Cardiac muscle cell (in vitro differentiated cells and primary cell): ENCODE results near the gene NT5C2. TPM values are rescaled to one million over a fixed set of nuclear protein-coding genes. Genes with fewer than 3 reads are reported as not detected.
A peak's percentile ranks its signal among the peaks of the same experiment; 100 is the strongest.
"Not testable (repeated sequence)": the region's sequence is repeated elsewhere in the genome, so short reads cannot be mapped to it uniquely, and the experiment has no call there.

Experiments used
- DNase-seq, 2 donors: peaks; one replicate each; pipeline versions ENCODE4 v3.0.0 to v3.0.0-alpha.2; 2010 to 2017; ENCODE audit warnings: low read depth in 1 of 2, low spot score in 1 of 2
- H3K27ac ChIP-seq: fragments of 200-600 bp; sonication (generic); 2 replicates; pipeline ENCODE4 v1.5.1; 2016
- H3K27me3 ChIP-seq: fragments of 200-600 bp; sonication (generic); 2 replicates; pipeline ENCODE4 v1.6.0; 2016; ENCODE audit warnings: control low read depth
- H3K36me3 ChIP-seq: fragments of 200-600 bp; sonication (generic); 2 replicates; pipeline ENCODE4 v1.5.1; 2016; ENCODE audit warnings: control low read depth
- H3K4me1 ChIP-seq: fragments of 200-600 bp; sonication (generic); 2 replicates; pipeline ENCODE4 v1.8.1; 2017; ENCODE audit warnings: low read depth, mild to moderate bottlenecking, mixed run types
- H3K4me3 ChIP-seq: fragments of 200-600 bp; sonication (generic); 2 replicates; pipeline ENCODE4 v1.5.1; 2016; ENCODE audit warnings: mild to moderate bottlenecking
- H3K9me3 ChIP-seq: fragments of 200-600 bp; sonication (generic); 2 replicates; pipeline ENCODE4 v1.5.1; 2017; ENCODE audit warnings: low read depth, mild to moderate bottlenecking, control low read depth
- polyA plus RNA-seq: library from polyadenylated mRNA; unstranded; fragments of >200 nt; fragmentation: Nextera tagmentation; extraction: Ambion mirVana; gene quantifications from 2 replicates; pipeline ENCODE4 v1.2.1, GENCODE V29; 2016
- total RNA-seq: library from RNA; depleted of rRNA; stranded (reverse); fragments of >200 nt; gene quantifications from 2 replicates; pipeline ENCODE4 v1.2.3, GENCODE V29; 2016
- TF ChIP-seq, protein P1 (sequence below): IDR thresholded peaks from 2 replicates; pipeline ENCODE4 v1.5.1; 2012; ENCODE audit warnings: low read depth, mild to moderate bottlenecking, low read length

The NT5C2 gene
- total and polyA plus RNA-seq, 2 experiments from 2014 or later, result 51.1 to 84.0 TPM

DNA sequence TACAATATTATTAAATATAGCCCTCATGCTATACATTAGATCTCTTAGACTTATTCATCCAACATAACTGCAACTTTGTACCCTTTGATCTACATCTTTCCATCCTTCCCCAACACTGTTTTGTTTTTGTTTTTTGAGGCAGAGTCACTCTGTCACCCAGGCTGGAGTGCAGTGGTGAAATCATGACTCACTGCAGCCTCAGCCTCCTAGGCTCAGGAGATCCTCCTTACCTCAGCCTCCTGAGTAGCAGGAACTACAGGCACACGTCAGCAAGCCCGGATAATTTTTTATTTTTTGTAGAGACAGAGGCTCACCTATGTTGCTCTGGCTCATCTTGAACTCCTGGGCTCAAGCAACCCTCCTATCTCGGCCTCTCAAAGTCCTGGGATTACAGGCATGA is 53.3 kb downstream of the NT5C2 start:
- DNase-seq, result no peak
- no peak overlapping the region for H3K4me3 ChIP-seq
- H3K27me3 ChIP-seq, result no peaks in the 10 kb centered on the region
- no peaks in the 10 kb centered on the region for H3K9me3 ChIP-seq
- TF ChIP-seq, protein P1, sequence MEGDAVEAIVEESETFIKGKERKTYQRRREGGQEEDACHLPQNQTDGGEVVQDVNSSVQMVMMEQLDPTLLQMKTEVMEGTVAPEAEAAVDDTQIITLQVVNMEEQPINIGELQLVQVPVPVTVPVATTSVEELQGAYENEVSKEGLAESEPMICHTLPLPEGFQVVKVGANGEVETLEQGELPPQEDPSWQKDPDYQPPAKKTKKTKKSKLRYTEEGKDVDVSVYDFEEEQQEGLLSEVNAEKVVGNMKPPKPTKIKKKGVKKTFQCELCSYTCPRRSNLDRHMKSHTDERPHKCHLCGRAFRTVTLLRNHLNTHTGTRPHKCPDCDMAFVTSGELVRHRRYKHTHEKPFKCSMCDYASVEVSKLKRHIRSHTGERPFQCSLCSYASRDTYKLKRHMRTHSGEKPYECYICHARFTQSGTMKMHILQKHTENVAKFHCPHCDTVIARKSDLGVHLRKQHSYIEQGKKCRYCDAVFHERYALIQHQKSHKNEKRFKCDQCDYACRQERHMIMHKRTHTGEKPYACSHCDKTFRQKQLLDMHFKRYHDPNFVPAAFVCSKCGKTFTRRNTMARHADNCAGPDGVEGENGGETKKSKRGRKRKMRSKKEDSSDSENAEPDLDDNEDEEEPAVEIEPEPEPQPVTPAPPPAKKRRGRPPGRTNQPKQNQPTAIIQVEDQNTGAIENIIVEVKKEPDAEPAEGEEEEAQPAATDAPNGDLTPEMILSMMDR, result no peak
- peaks cover 5% of the 10 kb centered on the region for H3K4me1 ChIP-seq
- no peaks in the 10 kb centered on the region for H3K36me3 ChIP-seq
- H3K27ac ChIP-seq, result no peak overlapping the region

DNA sequence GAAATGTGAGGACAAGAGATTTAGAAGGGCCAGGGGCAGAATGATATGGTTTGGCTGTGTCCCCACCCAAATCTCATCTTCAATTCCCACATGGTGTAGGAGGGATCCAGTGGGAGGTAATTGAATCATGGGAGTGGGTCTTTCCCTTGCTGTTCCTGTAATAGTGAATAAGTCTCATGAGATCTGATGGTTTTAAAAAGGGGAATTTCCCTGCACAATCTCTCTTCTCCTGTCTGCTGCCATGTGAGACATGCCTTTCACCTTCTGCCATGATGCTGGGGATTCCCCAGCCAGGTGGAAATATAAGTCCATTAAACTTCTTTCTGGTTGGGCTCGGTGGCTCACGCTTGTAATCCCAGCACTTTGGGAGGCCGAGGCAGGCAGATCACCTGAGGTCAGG is 57.9 kb downstream of the NT5C2 start:
- not testable (repeated sequence) for H3K36me3 ChIP-seq, H3K27me3 ChIP-seq, DNase-seq, H3K9me3 ChIP-seq, H3K4me3 ChIP-seq, H3K4me1 ChIP-seq, H3K27ac ChIP-seq

DNA sequence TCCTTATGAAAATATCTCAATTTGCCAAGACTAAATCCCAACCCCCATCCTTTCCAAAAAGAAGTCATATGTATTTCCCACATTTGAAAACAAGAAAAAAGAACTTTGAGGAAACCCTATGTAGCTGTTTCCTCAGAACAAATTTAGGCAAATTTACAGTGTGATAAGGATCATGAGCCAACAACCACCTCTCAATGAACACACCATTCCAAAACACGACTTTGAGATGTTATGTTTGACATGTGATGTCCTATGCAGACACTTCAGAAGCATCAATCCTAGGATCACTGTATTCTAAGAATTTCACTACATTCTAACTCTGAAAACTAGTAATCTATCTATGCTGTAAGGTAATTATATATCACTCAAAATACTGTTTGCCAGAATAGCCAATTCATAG is 62.2 kb downstream of the NT5C2 start:
- TF ChIP-seq, protein P1, result no peak
- Histone ChIP-seq H3K27ac (no peak overlapping the region), H3K27me3 (no peaks in the 10 kb centered on the region), H3K4me3 (no peak overlapping the region), H3K36me3 (no peaks in the 10 kb centered on the region), H3K4me1 (peaks cover 2% of the 10 kb centered on the region), H3K9me3 (no peaks in the 10 kb centered on the region)
- no peak for DNase-seq

DNA sequence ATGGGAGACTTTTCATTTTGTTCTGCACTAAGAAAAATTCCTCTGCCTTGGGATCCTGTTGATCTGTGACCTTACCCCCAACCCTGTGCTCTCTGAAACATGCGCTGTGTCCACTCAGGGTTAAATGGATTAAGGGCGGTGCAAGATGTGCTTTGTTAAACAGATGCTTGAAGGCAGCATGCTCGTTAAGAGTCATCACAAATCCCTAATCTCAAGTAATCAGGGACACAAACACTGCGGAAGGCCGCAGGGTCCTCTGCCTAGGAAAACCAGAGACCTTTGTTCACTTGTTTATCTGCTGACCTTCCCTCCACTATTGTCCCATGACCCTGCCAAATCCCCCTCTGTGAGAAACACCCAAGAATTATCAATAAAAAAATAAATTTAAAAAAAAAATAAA is 62.9 kb downstream of the NT5C2 start:
- H3K9me3 ChIP-seq, H3K4me3 ChIP-seq, DNase-seq, H3K4me1 ChIP-seq, H3K36me3 ChIP-seq, H3K27ac ChIP-seq, H3K27me3 ChIP-seq: not testable (repeated sequence)

DNA sequence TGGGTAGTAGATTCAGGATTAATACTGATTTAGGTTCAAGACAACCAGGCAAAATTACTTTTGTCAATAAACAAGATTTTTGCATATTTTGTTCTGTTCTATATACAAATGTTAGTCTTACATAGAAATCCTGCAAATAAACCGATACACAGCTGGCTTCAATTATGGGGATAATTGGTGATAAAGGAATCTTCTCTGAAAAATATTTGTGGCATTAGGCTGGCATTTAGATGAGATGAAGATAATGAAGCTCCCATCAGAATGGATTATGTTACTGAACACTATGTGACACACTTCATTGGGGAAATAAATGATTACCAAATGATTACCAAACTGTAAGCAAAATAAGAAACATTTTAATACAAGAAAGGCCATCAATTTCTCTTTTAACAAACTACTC is 65.8 kb downstream of the NT5C2 start:
- Histone ChIP-seq H3K9me3 (no peaks in the 10 kb centered on the region), H3K4me1 (peaks cover 13% of the 10 kb centered on the region), H3K36me3 (no peaks in the 10 kb centered on the region), H3K27ac (peak overlapping the region; percentile 75), H3K27me3 (no peaks in the 10 kb centered on the region), H3K4me3 (no peak overlapping the region)
- DNase-seq, result no peak
- TF ChIP-seq, protein P1, result no peak

DNA sequence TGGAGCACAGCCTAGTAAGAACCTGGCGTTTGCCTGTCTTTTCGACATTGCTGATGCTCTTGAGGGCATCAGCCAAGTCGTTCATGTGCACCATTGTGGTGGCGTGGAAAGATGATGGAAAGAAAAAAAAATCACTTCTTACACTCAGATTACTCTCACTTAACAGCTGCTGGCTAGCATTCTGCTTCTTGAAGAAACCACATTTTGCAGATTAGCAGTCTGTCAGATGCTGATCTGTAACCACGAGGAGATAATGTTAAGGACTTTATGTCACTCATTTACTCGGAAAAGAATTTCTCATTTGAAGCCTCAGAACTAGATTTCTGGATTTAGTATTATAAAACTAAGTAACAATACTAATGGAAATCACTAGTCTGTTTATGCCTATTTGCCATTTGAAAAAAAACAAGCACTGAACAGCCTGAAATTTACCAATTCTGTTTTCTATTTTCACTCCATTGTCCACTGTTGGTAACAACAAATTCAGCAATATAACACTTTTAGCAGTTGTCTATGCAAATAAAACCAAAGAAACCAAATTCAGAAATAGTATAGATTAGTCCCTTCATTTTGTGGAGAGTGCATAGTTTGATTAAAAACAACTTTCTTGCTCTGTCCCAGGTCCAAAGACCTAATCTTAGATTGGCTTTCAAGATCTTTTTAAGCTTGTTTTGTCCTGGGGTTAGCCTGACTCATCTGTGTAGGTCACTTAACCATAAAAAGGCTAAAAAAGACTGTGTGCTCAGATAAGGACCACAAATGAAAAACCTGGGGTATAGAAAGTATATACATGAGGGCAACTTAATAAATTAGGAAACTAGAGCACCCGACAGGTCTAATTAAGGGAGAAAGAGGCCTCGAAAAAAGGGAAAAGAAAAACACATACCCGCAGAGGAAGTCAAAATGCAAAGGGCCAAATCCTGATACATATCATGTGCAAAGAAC is 67.5 kb downstream of the NT5C2 start:
- Histone ChIP-seq H3K27ac (peak overlapping the region; percentile 75), H3K9me3 (no peaks in the 10 kb centered on the region), H3K4me1 (peaks cover 13% of the 10 kb centered on the region), H3K4me3 (no peak overlapping the region), H3K27me3 (no peaks in the 10 kb centered on the region), H3K36me3 (no peaks in the 10 kb centered on the region)
- peak in 1 of 2 donors; percentile 71 for DNase-seq
- TF ChIP-seq, protein P1, result no peak
